ENCODE results near the gene CYB5RL.

CYB5RL gene

GRCh38 chr1:54227091-54227602, 27.3 kb upstream of the CYB5RL start:
- H3K9ac ChIP-seq (ENCODE audit: low read depth, low read length) = no peak overlapping the region
- 0 out of 3 replicates have a peak, but pooled peaks have one; percentile 5 for ATAC-seq (ENCODE audit: insufficient read depth, low read depth)
- TF ChIP-seq CTCF (IDR thresholded peaks at IDR 0.05; ENCODE audit: borderline replicate concordance, extremely low read depth, low read length, poor library complexity, severe bottlenecking) (no peak), EZH2 (IDR thresholded peaks at IDR 0.05; ENCODE audit: borderline replicate concordance, low read depth, low read length, severe bottlenecking) (no peak)

GRCh38 chr1:54225986-54226559, 26.2 kb upstream of the CYB5RL start:
- Histone ChIP-seq H2AFZ (ENCODE audit: low read depth, low read length) (no peak overlapping the region), H3K4me1 (ENCODE audit: insufficient read depth, low read length) (no peaks in the 10 kb centered on the region), H3K4me2 (ENCODE audit: insufficient read depth, low read length) (no peak overlapping the region), H3K4me3 (ENCODE audit: low read depth in 1 of 2, low read length in 2 of 2) (no peak overlapping the region), H3K36me3 (ENCODE audit: insufficient read depth, low read length) (peaks cover 55% of the 10 kb centered on the region), H3K9me3 (ENCODE audit: insufficient read depth, low read length, severe bottlenecking) (no peaks in the 10 kb centered on the region), H4K20me1 (ENCODE audit: insufficient read depth, low read length) (peaks cover 16% of the 10 kb centered on the region; the same call in 1 of the 2 replicates), H3K79me2 (ENCODE audit: insufficient read depth, low read length) (no peaks in the 10 kb centered on the region), H3K27ac (ENCODE audit: low read length) (no peak overlapping the region), H3K9ac (ENCODE audit: low read depth, low read length) (no peak overlapping the region), H3K27me3 (ENCODE audit: insufficient read depth, low read length, poor library complexity) (no peaks in the 10 kb centered on the region)
- TF ChIP-seq CTCF (IDR thresholded peaks at IDR 0.05; ENCODE audit: borderline replicate concordance, extremely low read depth, low read length, poor library complexity, severe bottlenecking) (no peak), EZH2 (IDR thresholded peaks at IDR 0.05; ENCODE audit: borderline replicate concordance, low read depth, low read length, severe bottlenecking) (no peak)
- ATAC-seq (ENCODE audit: insufficient read depth, low read depth) (no peak), DNase-seq (no peak)

More at GRCh38 chr1:54227091-54227602, 27.3 kb upstream of the CYB5RL start:
- H3K79me2 ChIP-seq (ENCODE audit: insufficient read depth, low read length) = no peaks in the 10 kb centered on the region
- H3K27ac ChIP-seq (ENCODE audit: low read length) = no peak overlapping the region
- H3K4me3 ChIP-seq (ENCODE audit: low read depth in 1 of 2, low read length in 2 of 2) = no peak overlapping the region
- peaks cover 52% of the 10 kb centered on the region for H3K36me3 ChIP-seq (ENCODE audit: insufficient read depth, low read length)
- peaks cover 16% of the 10 kb centered on the region; the same call in 1 of the 2 replicates for H4K20me1 ChIP-seq (ENCODE audit: insufficient read depth, low read length)
- DNase-seq = no peak
- H3K4me1 ChIP-seq (ENCODE audit: insufficient read depth, low read length) = no peaks in the 10 kb centered on the region
- H3K27me3 ChIP-seq (ENCODE audit: insufficient read depth, low read length, poor library complexity) = no peaks in the 10 kb centered on the region
- H2AFZ ChIP-seq (ENCODE audit: low read depth, low read length) = no peak overlapping the region
- H3K4me2 ChIP-seq (ENCODE audit: insufficient read depth, low read length) = no peak overlapping the region
- no peaks in the 10 kb centered on the region for H3K9me3 ChIP-seq (ENCODE audit: insufficient read depth, low read length, severe bottlenecking)

GRCh38 chr1:54225378-54225777, 25.5 kb upstream of the CYB5RL start:
- Histone ChIP-seq H3K36me3 (ENCODE audit: insufficient read depth, low read length) (peaks cover 59% of the 10 kb centered on the region), H3K27me3 (ENCODE audit: insufficient read depth, low read length, poor library complexity) (no peaks in the 10 kb centered on the region), H3K9me3 (ENCODE audit: insufficient read depth, low read length, severe bottlenecking) (no peaks in the 10 kb centered on the region), H2AFZ (ENCODE audit: low read depth, low read length) (no peak overlapping the region), H3K27ac (ENCODE audit: low read length) (no peak overlapping the region), H3K4me1 (ENCODE audit: insufficient read depth, low read length) (no peaks in the 10 kb centered on the region), H3K79me2 (ENCODE audit: insufficient read depth, low read length) (no peaks in the 10 kb centered on the region), H4K20me1 (ENCODE audit: insufficient read depth, low read length) (peaks cover 16% of the 10 kb centered on the region; the same call in 1 of the 2 replicates), H3K9ac (ENCODE audit: low read depth, low read length) (no peak overlapping the region), H3K4me3 (ENCODE audit: low read depth in 1 of 2, low read length in 2 of 2) (no peak overlapping the region), H3K4me2 (ENCODE audit: insufficient read depth, low read length) (no peak overlapping the region)
- no peak for TF ChIP-seq CTCF (IDR thresholded peaks at IDR 0.05; ENCODE audit: borderline replicate concordance, extremely low read depth, low read length, poor library complexity, severe bottlenecking)
- no peak for TF ChIP-seq EZH2 (IDR thresholded peaks at IDR 0.05; ENCODE audit: borderline replicate concordance, low read depth, low read length, severe bottlenecking)
- DNase-seq (no peak), ATAC-seq (ENCODE audit: insufficient read depth, low read depth) (no peak)
